ENCODE measurements around the gene LRRC7. TPM values are rescaled to one million over a fixed set of nuclear protein-coding genes. Genes with fewer than 3 reads are reported as not detected.

The LRRC7 gene
- total RNA-seq, 1 experiment from 2014 or later, result not detected

DNA sequence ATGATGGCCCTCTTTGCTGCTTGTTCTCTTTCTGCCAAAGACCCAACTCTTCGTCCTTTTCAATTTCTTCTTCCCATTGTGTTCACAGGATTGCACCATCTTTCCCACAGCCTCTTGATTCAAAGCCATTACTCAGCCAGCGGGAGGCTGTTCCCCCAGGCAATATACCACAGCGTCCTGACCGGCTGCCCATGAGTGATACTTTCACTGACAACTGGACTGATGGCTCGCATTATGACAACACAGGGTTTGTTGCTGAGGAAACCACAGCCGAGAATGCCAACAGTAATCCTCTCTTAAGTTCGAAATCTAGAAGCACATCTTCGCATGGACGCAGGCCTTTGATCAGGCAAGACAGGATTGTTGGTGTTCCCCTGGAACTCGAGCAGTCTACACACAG lies 470.3 kb downstream of the LRRC7 start:
- no peak overlapping the region for H3K27ac ChIP-seq (ENCODE audit: low read length)
- no peak for DNase-seq (ENCODE audit: low read depth, low spot score)
- H3K4me1 ChIP-seq (ENCODE audit: control insufficient read depth, insufficient read depth, low read length), result no peaks in the 10 kb centered on the region
- POLR2A ChIA-PET, result no interaction called here
- no TSS peak for BruUV-seq (replicated peaks)
- no peaks in the 10 kb centered on the region for H3K9me3 ChIP-seq (ENCODE audit: control insufficient read depth, insufficient read depth, low read depth, low read length)
- no peak overlapping the region for H3K4me3 ChIP-seq (ENCODE audit: low read depth in 2 of 2, low read length in 2 of 2)
- no peaks in the 10 kb centered on the region for H3K27me3 ChIP-seq (ENCODE audit: control insufficient read depth, insufficient read depth, low read length)
- CTCF ChIA-PET, result no interaction called here
- no peak for ATAC-seq
- intact Hi-C loops (cut with micrococcal nuclease; ENCODE audit: unreplicated experiment), result no loop called here
- TF ChIP-seq POLR2AphosphoS5 (IDR thresholded peaks at IDR 0.05; ENCODE audit: low read depth, low read length) (no peak), TCF7L2 (IDR thresholded peaks at IDR 0.05; ENCODE audit: low read depth, low read length) (no peak), SIN3A (IDR thresholded peaks at IDR 0.05; ENCODE audit: borderline replicate concordance, insufficient read depth, low read depth, low read length) (no peak)
- TF ChIP-seq, protein P1, sequence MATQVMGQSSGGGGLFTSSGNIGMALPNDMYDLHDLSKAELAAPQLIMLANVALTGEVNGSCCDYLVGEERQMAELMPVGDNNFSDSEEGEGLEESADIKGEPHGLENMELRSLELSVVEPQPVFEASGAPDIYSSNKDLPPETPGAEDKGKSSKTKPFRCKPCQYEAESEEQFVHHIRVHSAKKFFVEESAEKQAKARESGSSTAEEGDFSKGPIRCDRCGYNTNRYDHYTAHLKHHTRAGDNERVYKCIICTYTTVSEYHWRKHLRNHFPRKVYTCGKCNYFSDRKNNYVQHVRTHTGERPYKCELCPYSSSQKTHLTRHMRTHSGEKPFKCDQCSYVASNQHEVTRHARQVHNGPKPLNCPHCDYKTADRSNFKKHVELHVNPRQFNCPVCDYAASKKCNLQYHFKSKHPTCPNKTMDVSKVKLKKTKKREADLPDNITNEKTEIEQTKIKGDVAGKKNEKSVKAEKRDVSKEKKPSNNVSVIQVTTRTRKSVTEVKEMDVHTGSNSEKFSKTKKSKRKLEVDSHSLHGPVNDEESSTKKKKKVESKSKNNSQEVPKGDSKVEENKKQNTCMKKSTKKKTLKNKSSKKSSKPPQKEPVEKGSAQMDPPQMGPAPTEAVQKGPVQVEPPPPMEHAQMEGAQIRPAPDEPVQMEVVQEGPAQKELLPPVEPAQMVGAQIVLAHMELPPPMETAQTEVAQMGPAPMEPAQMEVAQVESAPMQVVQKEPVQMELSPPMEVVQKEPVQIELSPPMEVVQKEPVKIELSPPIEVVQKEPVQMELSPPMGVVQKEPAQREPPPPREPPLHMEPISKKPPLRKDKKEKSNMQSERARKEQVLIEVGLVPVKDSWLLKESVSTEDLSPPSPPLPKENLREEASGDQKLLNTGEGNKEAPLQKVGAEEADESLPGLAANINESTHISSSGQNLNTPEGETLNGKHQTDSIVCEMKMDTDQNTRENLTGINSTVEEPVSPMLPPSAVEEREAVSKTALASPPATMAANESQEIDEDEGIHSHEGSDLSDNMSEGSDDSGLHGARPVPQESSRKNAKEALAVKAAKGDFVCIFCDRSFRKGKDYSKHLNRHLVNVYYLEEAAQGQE (IDR thresholded peaks at IDR 0.05; ENCODE audit: insufficient read depth in 1 of 2, low read depth in 2 of 2, low read length in 1 of 2), result no peak
- TF ChIP-seq, protein P2, sequence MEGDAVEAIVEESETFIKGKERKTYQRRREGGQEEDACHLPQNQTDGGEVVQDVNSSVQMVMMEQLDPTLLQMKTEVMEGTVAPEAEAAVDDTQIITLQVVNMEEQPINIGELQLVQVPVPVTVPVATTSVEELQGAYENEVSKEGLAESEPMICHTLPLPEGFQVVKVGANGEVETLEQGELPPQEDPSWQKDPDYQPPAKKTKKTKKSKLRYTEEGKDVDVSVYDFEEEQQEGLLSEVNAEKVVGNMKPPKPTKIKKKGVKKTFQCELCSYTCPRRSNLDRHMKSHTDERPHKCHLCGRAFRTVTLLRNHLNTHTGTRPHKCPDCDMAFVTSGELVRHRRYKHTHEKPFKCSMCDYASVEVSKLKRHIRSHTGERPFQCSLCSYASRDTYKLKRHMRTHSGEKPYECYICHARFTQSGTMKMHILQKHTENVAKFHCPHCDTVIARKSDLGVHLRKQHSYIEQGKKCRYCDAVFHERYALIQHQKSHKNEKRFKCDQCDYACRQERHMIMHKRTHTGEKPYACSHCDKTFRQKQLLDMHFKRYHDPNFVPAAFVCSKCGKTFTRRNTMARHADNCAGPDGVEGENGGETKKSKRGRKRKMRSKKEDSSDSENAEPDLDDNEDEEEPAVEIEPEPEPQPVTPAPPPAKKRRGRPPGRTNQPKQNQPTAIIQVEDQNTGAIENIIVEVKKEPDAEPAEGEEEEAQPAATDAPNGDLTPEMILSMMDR (IDR thresholded peaks at IDR 0.05), result no peak
- in situ Hi-C loops (cut with HindIII; ENCODE audit: low pct_unique_long_range_greater_than_20kb, low sequenced_read_pairs), result no loop called here
- no peaks in the 10 kb centered on the region for H3K36me3 ChIP-seq (ENCODE audit: control insufficient read depth, insufficient read depth, low read length)

DNA sequence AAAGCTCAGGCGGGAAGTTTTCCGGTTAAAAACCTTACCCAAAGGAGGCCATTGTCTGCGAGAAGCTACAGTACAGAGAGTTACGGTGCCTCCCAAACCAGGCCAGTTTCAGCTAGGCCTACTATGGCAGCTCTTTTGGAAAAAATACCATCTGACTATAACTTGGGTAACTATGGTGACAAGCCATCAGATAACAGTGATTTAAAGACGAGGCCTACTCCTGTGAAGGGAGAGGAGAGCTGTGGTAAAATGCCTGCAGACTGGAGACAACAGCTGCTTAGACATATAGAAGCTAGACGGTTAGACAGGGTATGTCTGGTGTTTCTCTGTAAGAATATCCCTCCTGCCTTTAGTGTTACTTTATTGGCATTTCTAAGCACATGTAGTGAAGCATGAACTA lies 471.8 kb downstream of the LRRC7 start:
- no peaks in the 10 kb centered on the region for H3K4me1 ChIP-seq (ENCODE audit: control insufficient read depth, insufficient read depth, low read length)
- CTCF ChIA-PET, result no interaction called here
- no peaks in the 10 kb centered on the region for H3K36me3 ChIP-seq (ENCODE audit: control insufficient read depth, insufficient read depth, low read length)
- H3K27me3 ChIP-seq (ENCODE audit: control insufficient read depth, insufficient read depth, low read length), result no peaks in the 10 kb centered on the region
- H3K4me3 ChIP-seq (ENCODE audit: low read depth in 2 of 2, low read length in 2 of 2), result no peak overlapping the region
- no TSS peak for BruUV-seq (replicated peaks)
- ATAC-seq (no peak), DNase-seq (ENCODE audit: low read depth, low spot score) (no peak)
- intact Hi-C loops (cut with micrococcal nuclease; ENCODE audit: unreplicated experiment) (no loop called here), in situ Hi-C loops (cut with HindIII; ENCODE audit: low pct_unique_long_range_greater_than_20kb, low sequenced_read_pairs) (no loop called here)
- TF ChIP-seq TCF7L2 (IDR thresholded peaks at IDR 0.05; ENCODE audit: low read depth, low read length) (no peak), SIN3A (IDR thresholded peaks at IDR 0.05; ENCODE audit: borderline replicate concordance, insufficient read depth, low read depth, low read length) (no peak), POLR2AphosphoS5 (IDR thresholded peaks at IDR 0.05; ENCODE audit: low read depth, low read length) (no peak)
- TF ChIP-seq, protein P1 (IDR thresholded peaks at IDR 0.05; ENCODE audit: insufficient read depth in 1 of 2, low read depth in 2 of 2, low read length in 1 of 2), result no peak
- TF ChIP-seq, protein P2 (IDR thresholded peaks at IDR 0.05), result no peak
- POLR2A ChIA-PET, result no interaction called here
- H3K27ac ChIP-seq (ENCODE audit: low read length), result no peak overlapping the region
- H3K9me3 ChIP-seq (ENCODE audit: control insufficient read depth, insufficient read depth, low read depth, low read length), result no peaks in the 10 kb centered on the region

Measured in Panc1 (cell line).